ENCODE data around the gene NUP210L. TPM values are rescaled to one million over a fixed set of nuclear protein-coding genes. Genes with fewer than 3 reads are reported as not detected.

NUP210L gene
- total and polyA plus RNA-seq, 2 of the 13 experiments (the other 11 are each of a cell fraction or from before 2014, with no cell fraction given) = not detected

DNA sequence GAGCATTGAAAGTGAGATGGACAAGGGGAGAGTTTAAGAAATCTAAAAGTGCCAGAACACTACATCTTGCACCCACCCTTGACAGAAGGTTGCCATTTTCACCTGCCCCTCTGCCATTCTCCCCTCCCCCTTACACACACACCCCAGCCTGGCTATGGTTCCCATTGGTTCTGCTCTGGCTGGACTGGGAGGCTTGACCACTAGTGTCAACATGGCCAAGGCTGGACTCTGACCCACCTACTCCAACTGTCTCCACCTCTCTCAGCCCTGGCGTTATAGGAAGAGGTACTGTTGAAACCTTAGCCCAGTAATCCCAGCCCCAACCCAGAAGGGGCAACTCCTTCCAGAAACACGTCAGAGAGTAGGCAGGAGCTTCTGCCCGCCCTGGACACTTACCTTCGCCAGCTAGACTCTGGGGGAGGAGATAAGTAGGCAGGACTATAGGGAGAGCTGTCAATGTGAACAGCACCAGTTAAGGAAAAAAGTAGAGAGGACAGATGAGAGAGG lies 201.0 kb downstream of the NUP210L start (continued):
- TF ChIP-seq, protein P1, sequence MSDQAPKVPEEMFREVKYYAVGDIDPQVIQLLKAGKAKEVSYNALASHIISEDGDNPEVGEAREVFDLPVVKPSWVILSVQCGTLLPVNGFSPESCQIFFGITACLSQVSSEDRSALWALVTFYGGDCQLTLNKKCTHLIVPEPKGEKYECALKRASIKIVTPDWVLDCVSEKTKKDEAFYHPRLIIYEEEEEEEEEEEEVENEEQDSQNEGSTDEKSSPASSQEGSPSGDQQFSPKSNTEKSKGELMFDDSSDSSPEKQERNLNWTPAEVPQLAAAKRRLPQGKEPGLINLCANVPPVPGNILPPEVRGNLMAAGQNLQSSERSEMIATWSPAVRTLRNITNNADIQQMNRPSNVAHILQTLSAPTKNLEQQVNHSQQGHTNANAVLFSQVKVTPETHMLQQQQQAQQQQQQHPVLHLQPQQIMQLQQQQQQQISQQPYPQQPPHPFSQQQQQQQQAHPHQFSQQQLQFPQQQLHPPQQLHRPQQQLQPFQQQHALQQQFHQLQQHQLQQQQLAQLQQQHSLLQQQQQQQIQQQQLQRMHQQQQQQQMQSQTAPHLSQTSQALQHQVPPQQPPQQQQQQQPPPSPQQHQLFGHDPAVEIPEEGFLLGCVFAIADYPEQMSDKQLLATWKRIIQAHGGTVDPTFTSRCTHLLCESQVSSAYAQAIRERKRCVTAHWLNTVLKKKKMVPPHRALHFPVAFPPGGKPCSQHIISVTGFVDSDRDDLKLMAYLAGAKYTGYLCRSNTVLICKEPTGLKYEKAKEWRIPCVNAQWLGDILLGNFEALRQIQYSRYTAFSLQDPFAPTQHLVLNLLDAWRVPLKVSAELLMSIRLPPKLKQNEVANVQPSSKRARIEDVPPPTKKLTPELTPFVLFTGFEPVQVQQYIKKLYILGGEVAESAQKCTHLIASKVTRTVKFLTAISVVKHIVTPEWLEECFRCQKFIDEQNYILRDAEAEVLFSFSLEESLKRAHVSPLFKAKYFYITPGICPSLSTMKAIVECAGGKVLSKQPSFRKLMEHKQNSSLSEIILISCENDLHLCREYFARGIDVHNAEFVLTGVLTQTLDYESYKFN (CRISPR knock-in tag; conservative IDR thresholded peaks at IDR 0.05) = peak; percentile 94
- no peak for TF ChIP-seq NFIB (CRISPR knock-in tag; IDR thresholded peaks at IDR 0.05; ENCODE audit: borderline replicate concordance)
- 0 out of 2 replicates have a peak, but pooled peaks have one; percentile 53 for TF ChIP-seq ZNF501 (CRISPR knock-in tag; IDR thresholded peaks at IDR 0.05)
- TF ChIP-seq, protein P2, sequence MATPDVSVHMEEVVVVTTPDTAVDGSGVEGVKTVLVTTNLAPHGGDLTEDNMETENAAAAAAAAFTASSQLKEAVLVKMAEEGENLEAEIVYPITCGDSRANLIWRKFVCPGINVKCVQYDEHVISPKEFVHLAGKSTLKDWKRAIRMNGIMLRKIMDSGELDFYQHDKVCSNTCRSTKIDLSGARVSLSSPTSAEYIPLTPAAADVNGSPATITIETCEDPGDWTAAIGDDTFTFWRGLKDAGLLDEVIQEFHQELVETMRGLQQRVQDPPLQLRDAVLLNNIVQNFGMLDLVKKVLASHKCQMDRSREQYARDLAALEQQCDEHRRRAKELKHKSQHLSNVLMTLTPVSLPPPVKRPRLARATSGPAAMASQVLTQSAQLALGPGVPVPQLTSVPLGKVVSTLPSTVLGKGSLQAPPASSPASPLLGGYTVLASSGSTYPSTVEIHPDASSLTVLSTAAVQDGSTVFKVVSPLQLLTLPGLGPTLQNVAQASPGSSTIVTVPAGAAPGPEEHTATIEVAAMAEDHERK (CRISPR knock-in tag; IDR thresholded peaks at IDR 0.05; ENCODE audit: low read depth) = no peak
- TF ChIP-seq ATF7-NPFF (CRISPR knock-in tag; IDR thresholded peaks at IDR 0.05; ENCODE audit: low read depth) = no peak
- TF ChIP-seq HOXD1 (CRISPR knock-in tag; IDR thresholded peaks at IDR 0.05) = no peak
- no peak for TF ChIP-seq NKX3-1 (CRISPR knock-in tag; IDR thresholded peaks at IDR 0.05)
- TF ChIP-seq GLI4 (CRISPR knock-in tag; IDR thresholded peaks at IDR 0.05; ENCODE audit: borderline replicate concordance) = no peak
- TF ChIP-seq FOXM1 (CRISPR knock-in tag; IDR thresholded peaks at IDR 0.05) = no peak
- TF ChIP-seq, protein P3, sequence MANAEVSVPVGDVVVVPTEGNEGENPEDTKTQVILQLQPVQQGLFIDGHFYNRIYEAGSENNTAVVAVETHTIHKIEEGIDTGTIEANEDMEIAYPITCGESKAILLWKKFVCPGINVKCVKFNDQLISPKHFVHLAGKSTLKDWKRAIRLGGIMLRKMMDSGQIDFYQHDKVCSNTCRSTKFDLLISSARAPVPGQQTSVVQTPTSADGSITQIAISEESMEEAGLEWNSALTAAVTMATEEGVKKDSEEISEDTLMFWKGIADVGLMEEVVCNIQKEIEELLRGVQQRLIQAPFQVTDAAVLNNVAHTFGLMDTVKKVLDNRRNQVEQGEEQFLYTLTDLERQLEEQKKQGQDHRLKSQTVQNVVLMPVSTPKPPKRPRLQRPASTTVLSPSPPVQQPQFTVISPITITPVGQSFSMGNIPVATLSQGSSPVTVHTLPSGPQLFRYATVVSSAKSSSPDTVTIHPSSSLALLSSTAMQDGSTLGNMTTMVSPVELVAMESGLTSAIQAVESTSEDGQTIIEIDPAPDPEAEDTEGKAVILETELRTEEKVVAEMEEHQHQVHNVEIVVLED (CRISPR knock-in tag; IDR thresholded peaks at IDR 0.05; ENCODE audit: borderline replicate concordance) = peak; percentile 39; the same call in 1 of the 2 replicates
- no peak for TF ChIP-seq ZNF780A (CRISPR knock-in tag; IDR thresholded peaks at IDR 0.05)
- no peak for TF ChIP-seq FOXJ3 (CRISPR knock-in tag; IDR thresholded peaks at IDR 0.05; ENCODE audit: borderline replicate concordance)
- no peak for TF ChIP-seq ZNF709 (CRISPR knock-in tag; IDR thresholded peaks at IDR 0.05)
- TF ChIP-seq MAFG (CRISPR knock-in tag; IDR thresholded peaks at IDR 0.05) = no peak
- TF ChIP-seq, protein P4, sequence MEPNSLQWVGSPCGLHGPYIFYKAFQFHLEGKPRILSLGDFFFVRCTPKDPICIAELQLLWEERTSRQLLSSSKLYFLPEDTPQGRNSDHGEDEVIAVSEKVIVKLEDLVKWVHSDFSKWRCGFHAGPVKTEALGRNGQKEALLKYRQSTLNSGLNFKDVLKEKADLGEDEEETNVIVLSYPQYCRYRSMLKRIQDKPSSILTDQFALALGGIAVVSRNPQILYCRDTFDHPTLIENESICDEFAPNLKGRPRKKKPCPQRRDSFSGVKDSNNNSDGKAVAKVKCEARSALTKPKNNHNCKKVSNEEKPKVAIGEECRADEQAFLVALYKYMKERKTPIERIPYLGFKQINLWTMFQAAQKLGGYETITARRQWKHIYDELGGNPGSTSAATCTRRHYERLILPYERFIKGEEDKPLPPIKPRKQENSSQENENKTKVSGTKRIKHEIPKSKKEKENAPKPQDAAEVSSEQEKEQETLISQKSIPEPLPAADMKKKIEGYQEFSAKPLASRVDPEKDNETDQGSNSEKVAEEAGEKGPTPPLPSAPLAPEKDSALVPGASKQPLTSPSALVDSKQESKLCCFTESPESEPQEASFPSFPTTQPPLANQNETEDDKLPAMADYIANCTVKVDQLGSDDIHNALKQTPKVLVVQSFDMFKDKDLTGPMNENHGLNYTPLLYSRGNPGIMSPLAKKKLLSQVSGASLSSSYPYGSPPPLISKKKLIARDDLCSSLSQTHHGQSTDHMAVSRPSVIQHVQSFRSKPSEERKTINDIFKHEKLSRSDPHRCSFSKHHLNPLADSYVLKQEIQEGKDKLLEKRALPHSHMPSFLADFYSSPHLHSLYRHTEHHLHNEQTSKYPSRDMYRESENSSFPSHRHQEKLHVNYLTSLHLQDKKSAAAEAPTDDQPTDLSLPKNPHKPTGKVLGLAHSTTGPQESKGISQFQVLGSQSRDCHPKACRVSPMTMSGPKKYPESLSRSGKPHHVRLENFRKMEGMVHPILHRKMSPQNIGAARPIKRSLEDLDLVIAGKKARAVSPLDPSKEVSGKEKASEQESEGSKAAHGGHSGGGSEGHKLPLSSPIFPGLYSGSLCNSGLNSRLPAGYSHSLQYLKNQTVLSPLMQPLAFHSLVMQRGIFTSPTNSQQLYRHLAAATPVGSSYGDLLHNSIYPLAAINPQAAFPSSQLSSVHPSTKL (CRISPR knock-in tag; IDR thresholded peaks at IDR 0.05) = peak; percentile 66
- TF ChIP-seq FLYWCH1 (CRISPR knock-in tag; IDR thresholded peaks at IDR 0.05) = no peak
- 0 out of 2 replicates have a peak, but pooled peaks have one; percentile 52 for TF ChIP-seq ZFP36L1 (CRISPR knock-in tag; IDR thresholded peaks at IDR 0.05)
- TF ChIP-seq ZFYVE20 (CRISPR knock-in tag; IDR thresholded peaks at IDR 0.05; ENCODE audit: borderline replicate concordance, low read depth) = no peak
- peak; percentile 63; the same call in 1 of the 2 replicates for TF ChIP-seq HDAC2 (CRISPR knock-in tag; IDR thresholded peaks at IDR 0.05)

Measured in HepG2 (cell line).